CD4-positive, alpha-beta T cell (primary cell): ENCODE data around the gene RBM8A. TPM values are rescaled to one million over a fixed set of nuclear protein-coding genes. Genes with fewer than 3 reads are reported as not detected.
A peak's percentile ranks its signal among the peaks of the same experiment; 100 is the strongest.

Experiments
- ATAC-seq: fragments of 200-7000 bp; cut with Tn5 transposase; one replicate; pipeline ENCODE4 v1.10.0; 2022; ENCODE audit warnings: mild to moderate bottlenecking; ENCODE audit not compliant: poor library complexity
- CTCF ChIA-PET: fragments of 350-600 bp; sonication (Branson Sonifier 250); formaldehyde crosslinking; loops from one replicate; lab custom pipeline; 2021; ENCODE audit warnings: antibody characterized with exemption, inconsistent platforms; lab: Charles Lee
- POLR2A ChIA-PET: fragments of 350-600 bp; sonication (Branson Sonifier 250); formaldehyde crosslinking; loops from one replicate; lab custom pipeline; 2021; ENCODE audit warnings: antibody characterized with exemption, inconsistent platforms; lab: Charles Lee
- DNase-seq, 14 experiments: peaks; one replicate each; pipeline ENCODE4 v3.0.0-alpha.2; 2013 to 2020; ENCODE audit warnings: mixed read lengths in 2 of 14
- H3K27ac ChIP-seq, 2 donors: one replicate each; pipeline versions ENCODE4 v1.5.1 to v1.7.0; 2013; ENCODE audit warnings: low read length in 2 of 2, low read depth in 1 of 2, mild to moderate bottlenecking in 1 of 2
- H3K27me3 ChIP-seq, 2 experiments: 1 replicate in 1 of 2; 2 replicates in 1 of 2; pipeline versions ENCODE4 v1.6.1 to v1.7.0; 2013; ENCODE audit warnings: low read length in 2 of 2, control low read depth in 1 of 2, mild to moderate bottlenecking in 1 of 2, moderate library complexity in 1 of 2; ENCODE audit not compliant: insufficient read depth in 2 of 2, control insufficient read depth in 1 of 2
- H3K36me3 ChIP-seq: one replicate; pipeline ENCODE4 v1.6.1; 2013; ENCODE audit warnings: low read length, control low read depth; ENCODE audit not compliant: insufficient read depth
- H3K4me1 ChIP-seq: one replicate; pipeline ENCODE4 v1.6.1; 2013; ENCODE audit warnings: low read length, control low read depth; ENCODE audit not compliant: insufficient read depth
- H3K4me3 ChIP-seq: one replicate; pipeline ENCODE4 v1.5.1; 2013; ENCODE audit warnings: mild to moderate bottlenecking, low read length, moderate library complexity
- H3K9me3 ChIP-seq, 2 experiments: 1 replicate in 1 of 2; 2 replicates in 1 of 2; pipeline versions ENCODE4 v1.6.1 to v1.7.0; 2013; ENCODE audit warnings: low read length in 2 of 2, mild to moderate bottlenecking in 2 of 2, control low read depth in 1 of 2, moderate library complexity in 1 of 2; ENCODE audit not compliant: control insufficient read depth in 1 of 2, insufficient read depth in 1 of 2
- H3K27ac Mint-ChIP-seq: one replicate; pipeline ENCODE4 v1.8.0; 2020; ENCODE audit warnings: mixed read lengths
- H3K27me3 Mint-ChIP-seq: one replicate; pipeline ENCODE4 v1.8.0; 2021; ENCODE audit warnings: mixed read lengths
- H3K36me3 Mint-ChIP-seq: one replicate; pipeline ENCODE4 v1.8.0; 2021; ENCODE audit warnings: low read depth, mixed read lengths
- H3K4me1 Mint-ChIP-seq: one replicate; pipeline ENCODE4 v1.8.0; 2021; ENCODE audit warnings: low read depth, mixed read lengths
- H3K4me3 Mint-ChIP-seq: one replicate; pipeline ENCODE4 v1.8.0; 2020; ENCODE audit warnings: mild to moderate bottlenecking, mixed read lengths
- H3K9me3 Mint-ChIP-seq: one replicate; pipeline ENCODE4 v1.8.0; 2020; ENCODE audit warnings: mixed read lengths
- intact Hi-C, 2 experiments: fragments of 100-400 bp; cut with DNase I in 1 of 2; cut with micrococcal nuclease in 1 of 2; formaldehyde crosslinking; loops; one replicate each; pipeline versions ENCODE4 v1.15.1 to v1.9.0; 2023 to 2025; cut with DNase I, micrococcal nuclease
- total RNA-seq, 174 experiments: library from RNA in 2 of 174; stranded (reverse) in 2 of 174; gene quantifications; one replicate each; pipeline ENCODE4 v1.2.3 and lab custom pipeline; 2021 to 2026
- TF ChIP-seq, protein P1 (sequence below): fragments of 200-600 bp; IDR thresholded peaks from one replicate; pipeline ENCODE4 v1.8.0; 2022; ENCODE audit warnings: antibody characterized with exemption, mild to moderate bottlenecking

Gene RBM8A
- total RNA-seq, 2 experiments from 2014 or later = 126 to 134 TPM

DNA sequence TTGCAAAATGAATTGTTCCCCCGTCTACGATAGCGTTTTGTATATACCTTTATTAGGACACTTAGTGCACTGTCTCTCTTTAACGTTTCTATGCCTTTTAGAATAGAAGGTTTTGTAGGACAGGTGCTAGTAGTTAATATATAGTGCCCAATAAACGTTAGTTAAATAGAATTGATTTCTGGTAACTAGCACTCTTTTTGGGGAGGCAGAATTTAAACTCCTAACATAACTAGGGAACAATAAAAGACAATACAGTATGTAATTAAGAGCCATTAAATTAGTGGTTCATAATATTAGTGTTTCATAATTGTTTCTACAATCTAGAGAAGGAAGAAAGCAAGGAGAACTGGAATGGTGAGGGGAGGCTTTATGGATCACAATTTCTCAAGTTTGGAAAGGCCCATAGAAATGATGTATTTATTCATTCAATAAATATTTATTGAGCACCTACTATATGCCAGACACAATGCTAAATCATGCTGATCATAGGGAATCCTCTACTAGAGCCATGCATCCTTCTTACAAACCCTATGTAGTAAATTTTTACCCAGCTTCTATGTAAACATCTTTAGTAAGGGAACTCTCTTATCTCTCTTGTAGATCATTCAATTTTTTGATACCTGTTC lies 37.9 kb upstream of the RBM8A start:
- Mint-ChIP-seq H3K27me3 (no peaks in the 10 kb centered on the region), H3K9me3 (no peaks in the 10 kb centered on the region), H3K4me1 (peaks cover 48% of the 10 kb centered on the region), H3K27ac (peak overlapping the region; percentile 94), H3K36me3 (peaks cover 15% of the 10 kb centered on the region), H3K4me3 (peak overlapping the region; percentile 94)
- intact Hi-C loops = loop anchor here in 1 of 2 experiments (2.0 to 5.0 kb wide), 2 partner anchors 38 to 138 kb away; partner anchors contain the start of gene RBM8A
- Histone ChIP-seq H3K9me3 (peaks cover 0 to 4% of the 10 kb centered on the region in 2 experiments), H3K4me3 (peak overlapping the region; percentile 72), H3K27ac (peak overlapping the region; percentile 58 to 59), H3K27me3 (no peaks in the 10 kb centered on the region), H3K4me1 (peaks cover 48% of the 10 kb centered on the region), H3K36me3 (no peaks in the 10 kb centered on the region)
- TF ChIP-seq, protein P1, sequence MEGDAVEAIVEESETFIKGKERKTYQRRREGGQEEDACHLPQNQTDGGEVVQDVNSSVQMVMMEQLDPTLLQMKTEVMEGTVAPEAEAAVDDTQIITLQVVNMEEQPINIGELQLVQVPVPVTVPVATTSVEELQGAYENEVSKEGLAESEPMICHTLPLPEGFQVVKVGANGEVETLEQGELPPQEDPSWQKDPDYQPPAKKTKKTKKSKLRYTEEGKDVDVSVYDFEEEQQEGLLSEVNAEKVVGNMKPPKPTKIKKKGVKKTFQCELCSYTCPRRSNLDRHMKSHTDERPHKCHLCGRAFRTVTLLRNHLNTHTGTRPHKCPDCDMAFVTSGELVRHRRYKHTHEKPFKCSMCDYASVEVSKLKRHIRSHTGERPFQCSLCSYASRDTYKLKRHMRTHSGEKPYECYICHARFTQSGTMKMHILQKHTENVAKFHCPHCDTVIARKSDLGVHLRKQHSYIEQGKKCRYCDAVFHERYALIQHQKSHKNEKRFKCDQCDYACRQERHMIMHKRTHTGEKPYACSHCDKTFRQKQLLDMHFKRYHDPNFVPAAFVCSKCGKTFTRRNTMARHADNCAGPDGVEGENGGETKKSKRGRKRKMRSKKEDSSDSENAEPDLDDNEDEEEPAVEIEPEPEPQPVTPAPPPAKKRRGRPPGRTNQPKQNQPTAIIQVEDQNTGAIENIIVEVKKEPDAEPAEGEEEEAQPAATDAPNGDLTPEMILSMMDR = no peak
- POLR2A ChIA-PET = interaction anchor here (0.6 to 6.2 kb wide), 20 partner anchors 9 to 120 kb away, joined by 3 to 154 read pairs (median 9); partner anchors contain the start of genes LIX1L, NUDT17, PEX11B and PIAS3
- CTCF ChIA-PET = interaction anchor here (1.8 to 5.4 kb wide), 3 partner anchors 14 to 42 kb away, joined by 14 to 40 read pairs (median 21); partner anchors contain the start of gene RBM8A
- ATAC-seq (no peak), DNase-seq (no peak)

GRCh38 chr1:145964328-145965118 lies 37.2 kb upstream of the RBM8A start, which contains the start of the genes ANKRD34A and POLR3GL:
Gene ANKRD34A, minus strand, starts transcription at chr1:145964575. Its CDS starts 2,816 bp downstream, at chr1:145961759.
Gene POLR3GL, plus strand, starts transcription at chr1:145964690. Its CDS starts 10,176 bp downstream, at chr1:145974866.
- Mint-ChIP-seq H3K4me1 (peaks cover 55% of the 10 kb centered on the region), H3K4me3 (peak within 1 kb of the TSS; percentile 94), H3K27me3 (no peaks in the 10 kb centered on the region), H3K27ac (peak within 1 kb of the TSS; percentile 94), H3K36me3 (peaks cover 15% of the 10 kb centered on the region), H3K9me3 (no peaks in the 10 kb centered on the region)
- H3K9me3 ChIP-seq = peaks cover 0 to 4% of the 10 kb centered on the region in 2 experiments
- intact Hi-C loops = loop anchor here (2.0 to 5.0 kb wide), 3 partner anchors 33 to 137 kb away; partner anchors contain the start of genes RBM8A (in 1 of the 2) and TXNIP (in 1 of the 2)
- H3K4me3 ChIP-seq = peak within 1 kb of the TSS; percentile 72
- POLR2A ChIA-PET = interaction anchor here (0.6 to 6.2 kb wide), 26 partner anchors 8 to 140 kb away, joined by 3 to 154 read pairs (median 6); partner anchors contain the start of genes LIX1L, NUDT17, PEX11B and PIAS3
- TF ChIP-seq, protein P1 = no peak
- CTCF ChIA-PET = interaction anchor here (0.8 to 5.4 kb wide), 8 partner anchors 14 to 119 kb away, joined by 3 to 40 read pairs (median 8); partner anchors contain the start of genes NUDT17 and RBM8A
- DNase-seq (peak; percentile 75 to 96 (median 88)), ATAC-seq (peak; percentile 90)
- peaks cover 55% of the 10 kb centered on the region for H3K4me1 ChIP-seq
- no peaks in the 10 kb centered on the region for H3K27me3 ChIP-seq
- H3K27ac ChIP-seq = peak within 1 kb of the TSS; percentile 58 to 62
- no peaks in the 10 kb centered on the region for H3K36me3 ChIP-seq
